Stimulated activated CD8-positive, alpha-beta memory T cell treated with anti-CD3 and anti-CD28 coated beads, Interleukin-7, amount 100 ng/mL, for 4 hours (primary cell): ENCODE data around the gene TMEM45A.

Source experiments
- DNase-seq, 2 donors: peaks; one replicate each; pipeline ENCODE4 v3.0.0-alpha.2; 2020; ENCODE audit warnings: low read depth in 2 of 2

Gene TMEM45A

GRCh38 chr3:100613721-100614390 lies 121.4 kb downstream of the TMEM45A start:
- DNase-seq = no peak

GRCh38 chr3:100614941-100615340 lies 122.5 kb downstream of the TMEM45A start:
- no peak for DNase-seq

GRCh38 chr3:100615684-100616083 lies 123.3 kb downstream of the TMEM45A start:
- DNase-seq = no peak

GRCh38 chr3:100621251-100621650 lies 128.8 kb downstream of the TMEM45A start:
- no peak for DNase-seq
